ENCODE data around the gene SIL1. TPM values are rescaled to one million over a fixed set of nuclear protein-coding genes. Genes with fewer than 3 reads are reported as not detected.
"Not testable (repeated sequence)": the region's sequence is repeated elsewhere in the genome, so short reads cannot be mapped to it uniquely, and the experiment has no call there.

The SIL1 gene
- polyA plus RNA-seq, 4 donors: 21.6 to 68.2 (median 35.4) TPM

DNA sequence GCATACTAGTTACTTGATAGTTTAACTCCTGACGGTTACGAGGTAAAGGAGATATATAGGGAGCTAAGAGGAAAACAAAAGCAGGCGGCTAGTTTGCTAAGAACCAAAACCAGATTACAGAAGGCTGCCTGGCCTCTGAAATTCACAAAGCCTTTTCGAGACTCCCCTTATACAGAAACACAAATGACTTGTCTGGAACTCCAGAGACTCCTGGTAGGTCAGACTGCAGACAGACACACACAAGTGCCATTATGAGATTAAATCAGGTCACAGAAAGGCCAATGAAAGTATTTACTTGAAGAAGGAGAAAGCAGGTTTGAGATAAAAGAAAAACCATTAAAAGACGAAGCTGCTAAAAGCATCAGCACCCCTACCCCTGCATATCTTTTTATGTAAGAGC, 180.5 kb downstream of the SIL1 start:
- WGBS, 3 donors: 94 to 96% (median 95%) methylated on average over 5 of the region's 5 CpGs
- Histone ChIP-seq H3K27ac (ENCODE audit: low read depth in 1 of 3, low read length in 2 of 3) (no peak overlapping the region), H3K27me3 (ENCODE audit: control insufficient read depth in 3 of 3, insufficient read depth in 3 of 3, low read length in 3 of 3) (no peaks in the 10 kb centered on the region), H3K4me1 (ENCODE audit: control insufficient read depth in 3 of 3, insufficient read depth in 2 of 3, low read depth in 1 of 3, low read length in 2 of 3) (peaks cover 0 to 2% (median 0%) of the 10 kb centered on the region in 3 donors), H3K9me3 (ENCODE audit: control insufficient read depth in 2 of 2, insufficient read depth in 1 of 2, low read depth in 1 of 2, low read length in 1 of 2) (no peaks in the 10 kb centered on the region), H3K4me3 (ENCODE audit: low read depth in 1 of 3, low read length in 3 of 3) (no peak overlapping the region), H3K36me3 (ENCODE audit: control insufficient read depth in 3 of 3, insufficient read depth in 2 of 3, low read depth in 1 of 3, low read length in 3 of 3) (peaks cover 0 to 11% (median 8%) of the 10 kb centered on the region in 3 donors)
- no peak for FAIRE-seq
- no peak for DNase-seq

DNA sequence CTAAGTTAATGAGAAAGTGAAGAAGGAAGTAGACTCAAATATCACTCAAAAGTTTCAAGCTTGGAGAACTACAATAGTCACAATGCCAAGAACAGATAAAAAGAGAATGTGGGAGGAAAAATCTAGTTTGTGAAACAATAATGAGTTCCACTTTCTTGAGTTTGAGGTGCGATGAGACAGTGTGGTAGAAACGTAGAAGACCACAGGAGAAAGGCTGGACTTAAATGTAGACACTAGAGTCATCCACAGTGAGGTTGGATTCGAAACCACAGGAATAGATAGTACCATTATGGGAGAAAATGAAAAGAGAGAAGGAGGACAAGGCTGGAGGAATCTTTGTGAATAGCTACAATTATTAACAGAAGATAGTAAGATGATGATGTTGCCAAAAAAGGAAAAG, 182.0 kb downstream of the SIL1 start:
- FAIRE-seq (no peak), DNase-seq (no peak)
- H3K4me3 ChIP-seq (ENCODE audit: low read depth in 1 of 3, low read length in 3 of 3): no peak overlapping the region
- H3K9me3 ChIP-seq (ENCODE audit: control insufficient read depth in 2 of 2, insufficient read depth in 1 of 2, low read depth in 1 of 2, low read length in 1 of 2): no peaks in the 10 kb centered on the region
- WGBS, 3 donors: 94 to 96% (median 94%) methylated on average over 3 of the region's 3 CpGs
- peaks cover 0 to 12% (median 8%) of the 10 kb centered on the region in 3 donors for H3K36me3 ChIP-seq (ENCODE audit: control insufficient read depth in 3 of 3, insufficient read depth in 2 of 3, low read depth in 1 of 3, low read length in 3 of 3)
- H3K27ac ChIP-seq (ENCODE audit: low read depth in 1 of 3, low read length in 2 of 3): no peak overlapping the region
- H3K4me1 ChIP-seq (ENCODE audit: control insufficient read depth in 3 of 3, insufficient read depth in 2 of 3, low read depth in 1 of 3, low read length in 2 of 3): peaks cover 0 to 2% (median 0%) of the 10 kb centered on the region in 3 donors
- H3K27me3 ChIP-seq (ENCODE audit: control insufficient read depth in 3 of 3, insufficient read depth in 3 of 3, low read length in 3 of 3): no peaks in the 10 kb centered on the region

DNA sequence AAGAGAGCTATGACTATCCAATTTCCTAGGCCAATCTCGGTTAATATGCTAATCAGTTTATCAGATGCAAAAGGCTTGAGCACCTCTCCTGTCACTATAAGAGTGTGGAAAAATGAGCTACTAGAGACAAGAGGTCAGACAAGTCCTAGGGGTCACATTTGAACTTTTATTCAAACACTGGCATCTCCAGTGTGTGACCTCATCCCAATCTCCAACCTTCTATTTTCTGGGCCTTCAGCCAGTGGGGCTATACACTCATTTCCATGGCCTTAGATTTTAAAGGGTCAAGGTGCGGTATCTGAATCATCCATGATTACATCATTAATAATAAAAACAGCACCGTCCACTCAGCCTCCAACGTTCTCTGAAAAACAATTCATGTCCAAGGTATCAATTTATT, 183.4 kb downstream of the SIL1 start:
- WGBS, 3 donors: 29 to 73% (median 44%) methylated on average over 4 of the region's 4 CpGs

DNA sequence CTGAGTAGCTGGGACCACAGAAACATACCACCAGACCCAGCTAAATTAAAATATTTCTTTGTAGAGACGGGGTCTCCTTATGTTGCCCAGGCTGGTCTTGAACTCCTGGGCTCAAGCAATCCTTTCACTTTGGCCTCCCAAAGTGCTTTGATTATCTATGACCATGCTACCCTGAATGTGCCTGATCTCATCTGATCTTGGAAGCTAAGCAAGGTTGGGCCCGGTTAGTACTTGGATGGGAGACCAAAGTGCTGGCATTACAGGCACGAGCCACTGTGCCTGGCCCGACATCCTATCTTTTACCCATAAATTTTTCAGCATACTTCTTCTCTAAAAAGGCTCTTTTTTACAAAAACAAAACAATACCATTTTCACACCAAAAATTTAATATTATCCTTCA, 186.0 kb downstream of the SIL1 start:
- H3K4me1 ChIP-seq (ENCODE audit: control insufficient read depth in 3 of 3, insufficient read depth in 2 of 3, low read depth in 1 of 3, low read length in 2 of 3): peaks cover 0 to 2% (median 0%) of the 10 kb centered on the region in 3 donors
- H3K9me3 ChIP-seq (ENCODE audit: control insufficient read depth in 2 of 2, insufficient read depth in 1 of 2, low read depth in 1 of 2, low read length in 1 of 2): no peaks in the 10 kb centered on the region
- H3K4me3 ChIP-seq (ENCODE audit: low read depth in 1 of 3, low read length in 3 of 3): no peak overlapping the region
- 93 to 100% (median 98%) methylated on average over 4 of the region's 4 CpGs for WGBS, 3 donors
- no peaks in the 10 kb centered on the region for H3K27me3 ChIP-seq (ENCODE audit: control insufficient read depth in 3 of 3, insufficient read depth in 3 of 3, low read length in 3 of 3)
- DNase-seq (no peak), FAIRE-seq (no peak)
- peaks cover 0 to 2% (median 0%) of the 10 kb centered on the region in 3 donors for H3K36me3 ChIP-seq (ENCODE audit: control insufficient read depth in 3 of 3, insufficient read depth in 2 of 3, low read depth in 1 of 3, low read length in 3 of 3)
- H3K27ac ChIP-seq (ENCODE audit: low read depth in 1 of 3, low read length in 2 of 3): no peak overlapping the region

More for the DNA sequence above, 183.4 kb downstream of the SIL1 start:
- Histone ChIP-seq H3K9me3 (ENCODE audit: control insufficient read depth in 2 of 2, insufficient read depth in 1 of 2, low read depth in 1 of 2, low read length in 1 of 2) (no peaks in the 10 kb centered on the region), H3K27me3 (ENCODE audit: control insufficient read depth in 3 of 3, insufficient read depth in 3 of 3, low read length in 3 of 3) (no peaks in the 10 kb centered on the region), H3K27ac (ENCODE audit: low read depth in 1 of 3, low read length in 2 of 3) (no peak overlapping the region), H3K36me3 (ENCODE audit: control insufficient read depth in 3 of 3, insufficient read depth in 2 of 3, low read depth in 1 of 3, low read length in 3 of 3) (peaks cover 0 to 6% (median 2%) of the 10 kb centered on the region in 3 donors), H3K4me1 (ENCODE audit: control insufficient read depth in 3 of 3, insufficient read depth in 2 of 3, low read depth in 1 of 3, low read length in 2 of 3) (peaks cover 0 to 2% (median 0%) of the 10 kb centered on the region in 3 donors), H3K4me3 (ENCODE audit: low read depth in 1 of 3, low read length in 3 of 3) (no peak overlapping the region)
- DNase-seq: peak in 1 of 2 donors; percentile 74
- no peak for FAIRE-seq

DNA sequence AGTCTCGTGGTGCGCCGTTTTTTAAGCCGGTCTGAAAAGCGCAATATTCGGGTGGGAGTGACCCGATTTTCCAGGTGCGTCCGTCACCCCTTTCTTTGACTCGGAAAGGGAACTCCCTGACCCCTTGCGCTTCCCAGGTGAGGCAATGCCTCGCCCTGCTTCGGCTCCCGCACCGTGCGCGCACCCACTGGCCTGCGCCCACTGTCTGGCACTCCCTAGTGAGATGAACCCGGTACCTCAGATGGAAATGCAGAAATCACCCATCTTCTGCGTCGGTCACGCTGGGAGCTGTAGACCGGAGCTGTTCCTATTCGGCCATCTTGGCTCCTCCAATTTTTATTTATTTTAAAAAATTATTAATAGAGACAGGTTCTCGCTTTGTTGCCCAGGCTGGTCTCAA, 187.0 kb downstream of the SIL1 start:
- WGBS, 3 donors: 23 to 52% (median 27%) methylated on average over 14 to 16 of the region's 25 CpGs
- H3K27me3 ChIP-seq (ENCODE audit: control insufficient read depth in 3 of 3, insufficient read depth in 3 of 3, low read length in 3 of 3); DNase-seq; FAIRE-seq; H3K36me3 ChIP-seq (ENCODE audit: control insufficient read depth in 3 of 3, insufficient read depth in 2 of 3, low read depth in 1 of 3, low read length in 3 of 3); H3K9me3 ChIP-seq (ENCODE audit: control insufficient read depth in 2 of 2, insufficient read depth in 1 of 2, low read depth in 1 of 2, low read length in 1 of 2); H3K27ac ChIP-seq (ENCODE audit: low read depth in 1 of 3, low read length in 2 of 3); H3K4me1 ChIP-seq (ENCODE audit: control insufficient read depth in 3 of 3, insufficient read depth in 2 of 3, low read depth in 1 of 3, low read length in 2 of 3): not testable (repeated sequence)
- peak overlapping the region in 1 of 3 donors; percentile 24 for H3K4me3 ChIP-seq (ENCODE audit: low read depth in 1 of 3, low read length in 3 of 3)

DNA sequence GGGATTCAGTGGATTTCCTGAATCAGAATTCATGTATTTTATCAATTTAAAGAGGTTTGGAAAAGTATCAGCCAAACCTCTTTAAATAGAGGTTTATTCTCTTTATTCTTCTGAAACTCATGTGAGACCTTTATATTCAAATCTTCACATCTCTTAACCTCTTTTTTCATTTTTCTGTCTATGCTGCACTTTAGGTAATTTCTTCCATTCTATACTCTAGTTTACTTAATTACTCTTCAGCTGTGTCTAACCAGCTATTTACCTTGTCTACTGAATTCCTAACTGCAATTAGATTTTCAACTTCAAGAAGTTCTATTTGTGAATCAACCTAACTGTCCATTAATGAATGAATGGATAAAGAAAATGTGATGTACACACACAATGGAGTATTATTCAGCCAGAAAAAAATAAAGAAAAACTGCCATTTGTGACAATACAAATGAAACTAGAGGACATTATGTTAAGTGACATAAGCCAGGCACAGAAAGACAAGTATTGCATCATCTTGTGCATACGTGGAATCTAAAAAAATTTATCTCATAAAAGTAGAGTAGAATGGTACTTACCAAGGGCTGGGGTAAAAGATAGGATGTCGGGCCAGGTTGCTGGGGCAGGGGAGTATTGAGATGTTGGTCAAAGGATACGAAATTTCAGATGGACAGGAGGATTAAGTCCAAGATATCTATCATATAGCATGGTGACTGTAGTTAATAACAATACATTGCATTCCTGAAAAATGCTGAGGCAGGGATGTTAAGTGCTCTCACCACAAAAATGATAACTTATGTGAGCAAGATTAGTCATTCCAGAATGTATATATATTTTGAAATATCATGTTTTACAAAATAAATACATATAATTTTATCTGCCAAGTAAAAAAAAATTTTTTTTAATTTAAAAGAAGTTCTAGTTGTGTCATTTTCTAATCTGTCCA, 193.5 kb downstream of the SIL1 start:
- no peak for DNase-seq
- FAIRE-seq: no peak
- Histone ChIP-seq H3K27ac (ENCODE audit: low read depth in 1 of 3, low read length in 2 of 3) (no peak overlapping the region), H3K9me3 (ENCODE audit: control insufficient read depth in 2 of 2, insufficient read depth in 1 of 2, low read depth in 1 of 2, low read length in 1 of 2) (no peaks in the 10 kb centered on the region), H3K27me3 (ENCODE audit: control insufficient read depth in 3 of 3, insufficient read depth in 3 of 3, low read length in 3 of 3) (no peaks in the 10 kb centered on the region), H3K4me3 (ENCODE audit: low read depth in 1 of 3, low read length in 3 of 3) (no peak overlapping the region), H3K4me1 (ENCODE audit: control insufficient read depth in 3 of 3, insufficient read depth in 2 of 3, low read depth in 1 of 3, low read length in 2 of 3) (no peaks in the 10 kb centered on the region), H3K36me3 (ENCODE audit: control insufficient read depth in 3 of 3, insufficient read depth in 2 of 3, low read depth in 1 of 3, low read length in 3 of 3) (peaks cover 0 to 8% (median 0%) of the 10 kb centered on the region in 3 donors)
- 86 to 88% (median 86%) methylated on average over 3 of the region's 3 CpGs for WGBS, 3 donors

DNA sequence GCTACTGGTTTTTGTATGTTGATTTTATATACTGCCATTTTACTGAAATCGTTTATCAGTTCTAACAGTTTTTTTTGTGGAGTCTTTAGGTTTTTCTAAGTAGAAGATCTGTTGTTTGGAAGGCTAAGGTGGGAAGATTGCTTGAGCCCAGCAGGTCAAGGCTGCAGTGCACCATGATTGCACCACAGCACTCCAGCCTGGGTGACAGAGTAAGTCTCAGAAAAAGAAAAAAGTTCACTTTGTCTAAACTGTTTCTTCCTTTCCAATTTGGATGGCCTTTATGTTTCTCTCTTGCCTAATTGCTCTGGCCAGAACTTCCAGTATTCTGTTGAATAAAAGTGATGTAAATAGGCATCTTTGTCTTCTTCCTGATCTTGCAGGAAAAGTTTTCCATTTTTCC, 198.5 kb downstream of the SIL1 start:
- DNase-seq: no peak
- Histone ChIP-seq H3K4me3 (ENCODE audit: low read depth in 1 of 3, low read length in 3 of 3) (no peak overlapping the region), H3K27me3 (ENCODE audit: control insufficient read depth in 3 of 3, insufficient read depth in 3 of 3, low read length in 3 of 3) (no peaks in the 10 kb centered on the region), H3K27ac (ENCODE audit: low read depth in 1 of 3, low read length in 2 of 3) (no peak overlapping the region), H3K4me1 (ENCODE audit: control insufficient read depth in 3 of 3, insufficient read depth in 2 of 3, low read depth in 1 of 3, low read length in 2 of 3) (no peaks in the 10 kb centered on the region), H3K9me3 (ENCODE audit: control insufficient read depth in 2 of 2, insufficient read depth in 1 of 2, low read depth in 1 of 2, low read length in 1 of 2) (no peaks in the 10 kb centered on the region), H3K36me3 (ENCODE audit: control insufficient read depth in 3 of 3, insufficient read depth in 2 of 3, low read depth in 1 of 3, low read length in 3 of 3) (peaks cover 0 to 8% (median 0%) of the 10 kb centered on the region in 3 donors)
- WGBS, 3 donors: 89 to 96% (median 96%) methylated on average over 1 of the region's 1 CpG
- FAIRE-seq: no peak

DNA sequence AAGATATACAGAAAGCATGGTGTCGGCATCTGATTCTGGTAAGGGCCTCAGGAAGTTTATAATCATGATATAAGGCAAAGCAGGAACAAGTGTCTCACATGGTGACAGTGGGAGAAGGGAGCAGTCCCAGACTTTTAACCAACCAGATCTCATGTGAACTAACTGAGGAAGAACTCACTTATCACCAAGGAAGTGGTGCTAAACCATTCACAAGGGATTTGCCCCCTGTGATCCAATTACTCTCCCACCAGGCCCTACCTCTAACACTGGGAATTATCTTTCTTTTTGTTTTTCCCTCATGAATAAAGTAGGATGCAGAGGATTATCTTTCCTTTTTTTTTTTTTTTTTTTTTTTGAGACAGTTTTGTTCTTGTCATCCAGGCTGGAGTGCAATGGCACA, 199.6 kb downstream of the SIL1 start:
- Histone ChIP-seq H3K36me3 (ENCODE audit: control insufficient read depth in 3 of 3, insufficient read depth in 2 of 3, low read depth in 1 of 3, low read length in 3 of 3) (peaks cover 0 to 10% (median 0%) of the 10 kb centered on the region in 3 donors), H3K27me3 (ENCODE audit: control insufficient read depth in 3 of 3, insufficient read depth in 3 of 3, low read length in 3 of 3) (no peaks in the 10 kb centered on the region), H3K4me3 (ENCODE audit: low read depth in 1 of 3, low read length in 3 of 3) (no peak overlapping the region), H3K9me3 (ENCODE audit: control insufficient read depth in 2 of 2, insufficient read depth in 1 of 2, low read depth in 1 of 2, low read length in 1 of 2) (no peaks in the 10 kb centered on the region), H3K27ac (ENCODE audit: low read depth in 1 of 3, low read length in 2 of 3) (no peak overlapping the region), H3K4me1 (ENCODE audit: control insufficient read depth in 3 of 3, insufficient read depth in 2 of 3, low read depth in 1 of 3, low read length in 2 of 3) (no peaks in the 10 kb centered on the region)
- FAIRE-seq (no peak), DNase-seq (no peak)
- WGBS, 3 donors: 91 to 100% (median 93%) methylated on average over 1 of the region's 1 CpG
